ENCODE results near the gene DNAH6.

Gene DNAH6

DNA sequence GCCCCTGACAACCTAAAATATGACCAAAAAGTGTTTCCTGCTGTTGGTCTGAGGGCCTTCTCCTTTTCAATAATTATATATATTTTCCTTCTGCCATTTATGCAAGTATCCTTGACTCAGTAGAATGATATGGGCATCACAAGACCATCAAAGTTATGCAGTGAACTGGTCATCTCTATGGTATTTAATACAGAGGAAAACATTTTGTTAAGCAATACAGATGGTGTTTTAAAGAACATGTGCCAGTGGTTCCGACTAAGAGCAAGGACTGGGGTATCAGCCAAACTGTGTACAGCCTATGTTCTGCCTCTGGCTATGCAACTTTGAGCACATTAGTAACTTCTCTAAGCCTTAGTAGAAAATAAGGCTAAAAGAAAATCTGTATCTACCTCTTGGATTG is 185.6 kb downstream of the DNAH6 start:
- no peak for DNase-seq

DNA sequence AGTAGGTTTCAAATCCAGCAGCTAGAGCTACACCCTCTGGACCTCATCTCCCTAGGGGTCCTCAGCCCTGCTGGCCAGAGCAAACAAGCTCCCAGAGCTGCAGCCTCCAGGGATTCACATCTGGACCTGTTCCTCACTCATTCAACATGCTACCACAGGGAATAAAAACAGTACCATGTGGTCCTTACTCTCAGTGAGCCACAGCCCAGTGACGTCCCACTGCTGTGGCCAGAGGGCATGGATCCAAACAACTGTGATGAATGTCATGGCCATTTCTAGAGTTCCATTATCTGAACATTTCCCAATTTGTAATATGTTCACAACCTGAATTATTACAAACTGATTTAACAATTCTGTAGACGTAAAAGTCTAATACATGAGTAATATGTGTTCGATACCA is 186.6 kb downstream of the DNAH6 start:
- DNase-seq = no peak

DNA sequence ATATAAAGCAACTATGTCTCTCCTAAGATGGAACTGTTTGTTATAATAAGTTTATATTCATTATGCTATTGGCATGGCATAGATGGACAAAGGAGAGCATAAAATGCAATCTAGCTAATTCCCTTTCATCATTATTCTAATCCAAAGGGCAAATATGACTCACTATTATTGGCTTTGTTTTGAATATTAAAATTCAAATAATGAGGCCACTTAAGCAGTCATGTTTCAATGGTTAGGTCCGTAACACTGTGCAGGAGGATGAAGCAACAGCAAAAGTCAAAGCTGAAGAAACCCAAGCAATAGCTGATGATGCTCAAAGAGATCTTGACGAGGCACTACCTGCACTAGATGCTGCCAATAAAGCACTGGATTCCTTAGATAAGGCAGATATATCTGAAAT is 187.5 kb downstream of the DNAH6 start:
- no peak for DNase-seq

DNA sequence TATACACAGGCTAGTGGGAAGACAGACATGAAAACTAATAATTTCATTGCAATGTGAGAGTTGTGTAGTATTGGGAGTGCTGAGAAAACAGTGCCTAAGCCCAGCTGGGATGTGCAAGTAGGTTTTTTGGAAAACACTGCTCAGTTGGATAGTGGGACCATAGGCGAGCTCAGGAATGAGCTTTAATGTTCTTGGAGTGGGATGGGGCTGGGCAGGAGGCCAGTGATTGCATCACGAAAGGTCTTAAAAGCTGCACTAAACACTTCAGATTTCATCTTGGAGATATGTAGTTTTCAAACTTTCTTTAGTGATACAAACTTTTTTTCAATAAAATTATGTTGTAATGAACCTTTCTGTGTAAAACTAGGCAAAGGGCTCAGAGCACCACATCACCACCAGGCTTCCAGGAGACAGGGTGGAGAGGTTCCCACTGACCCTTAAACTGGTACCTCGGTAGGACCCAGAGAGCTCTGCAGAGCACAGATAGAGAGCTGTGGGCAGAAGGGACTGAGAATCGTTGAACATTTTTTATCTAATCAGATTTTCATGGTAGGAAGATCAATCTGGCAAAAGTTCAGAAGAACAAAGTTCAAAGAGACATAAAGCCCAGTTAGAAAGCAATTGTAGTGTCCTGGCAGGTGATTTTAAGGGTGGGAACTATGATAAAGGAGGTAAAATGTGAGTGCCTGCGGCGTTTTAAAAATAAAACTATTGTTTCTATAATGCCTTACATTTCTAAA is 188.4 kb downstream of the DNAH6 start:
- DNase-seq = no peak

DNA sequence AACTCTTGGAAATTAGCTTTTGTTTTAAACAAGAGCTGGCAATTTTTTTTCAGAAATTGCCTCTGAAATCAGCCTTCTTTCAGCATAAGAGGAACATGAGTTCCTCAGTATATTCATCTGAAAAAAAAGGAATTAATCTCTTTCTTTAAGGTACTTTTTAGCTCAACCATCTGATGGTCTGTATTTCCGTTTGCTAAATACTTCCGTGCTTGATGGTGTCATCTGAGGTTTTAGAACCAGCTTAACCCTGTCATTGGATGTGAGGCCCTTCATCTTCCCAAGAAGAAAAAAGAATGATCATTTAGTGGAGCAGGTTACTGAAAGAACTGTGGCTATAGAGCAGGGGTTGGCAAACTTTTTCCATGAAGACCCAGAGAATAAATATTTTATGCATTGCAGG is 189.6 kb downstream of the DNAH6 start:
- DNase-seq = no peak

DNA sequence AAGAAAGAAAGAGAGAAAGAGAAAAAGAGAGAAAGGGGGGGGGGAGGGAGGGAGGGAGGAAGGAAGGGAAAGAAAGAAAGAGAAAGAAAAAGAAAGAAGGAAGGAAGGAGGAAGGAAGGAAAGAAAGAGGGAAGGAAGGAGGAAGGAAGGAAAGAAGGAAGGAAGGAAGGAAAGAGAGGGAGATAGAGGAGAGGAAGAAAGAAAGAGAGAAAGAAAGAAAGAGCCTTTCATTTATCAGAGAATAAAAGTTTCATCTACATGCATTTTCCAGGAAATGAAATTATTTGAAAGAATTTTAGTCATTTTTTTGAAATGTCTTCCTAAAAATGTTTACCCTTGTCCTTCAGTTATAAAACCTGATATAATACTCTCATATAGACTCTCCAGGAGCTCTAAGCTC is 192.1 kb downstream of the DNAH6 start:
- no peak for DNase-seq

DNA sequence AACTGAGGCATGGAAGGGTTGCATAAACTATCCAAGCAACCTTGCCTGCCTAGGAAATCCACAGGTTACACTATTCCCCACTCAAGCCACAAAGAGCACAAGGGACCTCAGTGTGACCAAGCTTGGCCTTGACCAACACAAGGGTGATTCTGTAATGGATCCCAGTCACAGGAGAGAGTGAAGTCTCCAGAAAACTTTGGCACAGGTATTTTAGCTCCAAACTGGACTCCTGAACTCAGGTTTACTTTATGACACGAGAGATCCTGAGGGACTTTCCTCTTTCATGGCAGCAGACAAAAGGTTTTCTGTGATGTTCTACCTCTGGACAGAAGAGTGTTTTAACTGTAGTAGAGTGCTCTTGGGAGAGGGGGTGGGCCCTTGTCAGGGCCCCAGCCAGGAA is 195.4 kb downstream of the DNAH6 start:
- DNase-seq = no peak

DNA sequence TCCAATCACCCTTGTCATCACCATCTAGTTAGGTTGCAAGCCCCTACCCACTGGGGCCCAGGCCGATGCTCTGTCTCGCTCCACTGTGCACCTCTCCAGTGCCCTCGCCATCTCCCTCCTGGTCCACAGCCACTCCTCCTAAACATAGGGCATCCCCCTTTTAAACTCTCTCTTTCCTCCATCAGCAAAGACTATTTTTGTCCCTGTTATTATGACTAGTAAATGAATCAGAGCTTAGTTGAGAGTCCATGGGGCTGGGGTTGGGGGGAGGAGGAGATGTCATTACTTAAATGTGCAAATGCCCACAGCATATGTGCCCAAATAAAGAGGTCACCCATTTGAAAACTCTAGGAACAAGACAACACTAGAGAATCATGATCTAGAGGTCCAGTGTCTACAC is 197.1 kb downstream of the DNAH6 start:
- no peak for DNase-seq

DNA sequence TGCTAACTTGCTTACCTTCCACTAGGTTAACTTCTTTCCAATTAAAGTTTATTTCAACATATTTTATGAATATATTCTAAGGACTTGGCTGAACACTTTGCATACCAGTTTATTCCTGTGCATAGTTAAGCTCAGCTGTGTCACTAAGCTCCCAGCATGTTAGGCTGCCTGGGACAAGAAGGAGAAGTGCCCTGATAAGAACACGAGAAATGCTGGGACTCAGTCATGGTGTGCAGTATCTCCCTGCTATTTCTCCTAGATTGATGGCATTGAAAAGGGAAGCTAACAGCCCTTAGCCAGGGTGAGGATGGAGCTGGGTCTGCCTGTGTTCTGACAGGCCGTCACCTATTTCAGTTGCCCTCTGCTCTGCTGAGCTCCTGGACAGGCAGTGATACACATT is 200.3 kb downstream of the DNAH6 start:
- no peak for DNase-seq

DNA sequence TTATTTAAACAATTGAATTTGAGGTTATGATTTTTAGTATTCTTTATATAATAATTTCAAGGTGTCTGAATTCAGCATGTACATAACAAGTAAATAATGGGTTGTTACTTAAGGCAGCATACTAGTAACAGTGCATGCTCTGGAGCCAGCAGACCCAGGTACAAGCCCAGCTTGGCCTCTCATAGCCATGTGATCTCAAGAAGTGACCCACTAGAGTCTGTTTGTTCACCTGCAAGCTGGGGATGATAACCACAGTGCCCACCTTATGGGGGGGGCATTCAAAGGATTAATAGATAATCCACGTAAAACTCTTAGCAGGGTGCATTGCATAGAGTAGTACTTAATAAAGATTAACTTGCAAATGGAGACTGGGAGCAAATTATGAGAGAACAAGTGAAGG is 201.0 kb downstream of the DNAH6 start:
- DNase-seq = no peak

DNA sequence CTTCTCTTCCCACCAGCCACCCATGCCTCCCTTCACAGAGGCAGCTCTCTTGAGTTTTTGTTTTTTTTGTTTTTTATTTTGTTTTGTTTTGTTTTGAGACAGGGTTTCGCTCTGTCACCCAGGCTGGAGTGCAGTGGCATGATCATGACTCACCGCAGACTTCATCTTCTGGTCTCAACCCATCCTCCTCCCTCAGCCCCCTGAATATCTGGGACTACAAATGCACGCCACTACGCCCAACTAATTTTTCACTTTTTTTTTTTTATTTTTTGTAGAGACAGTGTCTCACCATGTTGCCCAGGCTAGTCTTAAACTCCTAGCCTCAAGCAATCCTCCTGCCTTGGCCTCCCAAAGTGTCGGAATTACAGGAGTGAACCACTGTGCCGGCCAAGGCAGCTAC is 203.1 kb downstream of the DNAH6 start:
- no peak for DNase-seq

DNA sequence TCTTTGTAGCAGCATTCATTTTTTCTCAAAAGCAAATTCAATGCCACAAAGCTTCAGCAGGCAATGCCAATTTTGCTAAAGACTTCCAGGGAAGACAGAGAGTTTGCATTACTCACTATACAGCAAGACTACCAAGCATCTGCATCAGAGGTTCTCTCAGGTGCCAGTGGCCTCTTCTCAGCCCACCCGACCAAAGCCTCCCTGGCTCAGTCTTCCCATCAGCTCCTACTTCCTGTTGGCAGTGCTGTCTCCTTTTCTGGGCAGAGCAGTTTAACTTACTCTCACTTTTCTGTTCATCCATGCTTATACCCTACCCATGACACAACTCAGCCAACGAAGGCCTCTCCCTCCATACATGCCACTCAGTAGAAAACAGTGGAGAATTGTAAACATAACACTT is 207.5 kb downstream of the DNAH6 start:
- DNase-seq = no peak

DNA sequence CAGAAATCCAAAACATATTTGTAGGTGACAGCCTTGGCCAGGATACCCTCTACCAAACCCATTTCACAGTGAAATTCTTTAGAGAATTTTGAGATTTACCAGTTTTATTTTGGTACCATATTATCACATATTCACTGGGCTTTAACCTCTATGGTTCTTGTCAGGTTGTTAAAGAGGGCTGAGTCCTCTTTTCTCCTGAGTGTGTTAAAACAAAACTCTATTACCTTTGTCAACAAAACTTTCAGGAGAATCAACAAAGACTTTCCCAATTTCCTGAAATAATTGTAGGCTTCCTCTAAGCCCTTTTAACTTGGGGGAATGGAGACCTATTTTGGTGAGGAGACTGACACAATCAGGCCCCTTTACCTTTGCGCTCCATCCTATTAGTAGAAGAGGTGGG is 209.4 kb downstream of the DNAH6 start:
- no peak for DNase-seq

DNA sequence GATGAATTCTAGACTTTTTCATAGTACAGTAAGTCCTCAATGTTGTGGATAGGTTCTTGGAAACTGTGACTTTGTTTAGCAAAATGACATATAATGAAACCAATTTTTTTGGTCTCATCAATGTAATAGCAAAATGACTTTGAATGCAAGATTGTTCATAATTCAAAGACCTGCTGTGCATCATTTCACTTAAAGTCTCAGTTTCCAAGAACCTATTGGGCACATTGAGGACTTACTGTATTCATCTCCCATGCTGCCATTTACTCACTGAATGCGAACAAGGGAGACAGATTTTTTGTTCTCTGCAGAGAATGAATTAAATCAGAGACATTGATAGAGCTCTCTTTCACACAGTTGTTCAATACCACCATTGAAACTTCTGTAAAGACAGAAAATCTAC is 211.0 kb downstream of the DNAH6 start:
- no peak for DNase-seq

DNA sequence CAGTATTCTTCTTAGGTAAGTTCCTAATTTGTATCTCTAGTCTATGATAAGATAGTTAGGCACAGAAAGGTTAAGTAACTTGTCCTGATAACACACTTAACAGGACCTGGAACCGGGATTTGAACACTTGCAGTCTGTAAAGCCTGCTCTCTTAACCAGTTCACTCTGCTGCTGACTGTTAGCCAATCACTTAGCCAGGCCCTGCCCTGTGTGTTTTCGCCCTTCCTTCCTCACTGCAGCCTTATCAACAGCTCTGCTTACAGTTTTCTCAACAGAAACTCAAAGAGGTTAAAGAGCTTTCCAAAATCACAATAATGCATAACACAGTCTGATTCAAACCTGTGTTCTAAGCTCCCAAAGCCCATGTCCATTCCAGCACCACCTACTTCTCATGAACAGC is 212.9 kb downstream of the DNAH6 start:
- no peak for DNase-seq

DNA sequence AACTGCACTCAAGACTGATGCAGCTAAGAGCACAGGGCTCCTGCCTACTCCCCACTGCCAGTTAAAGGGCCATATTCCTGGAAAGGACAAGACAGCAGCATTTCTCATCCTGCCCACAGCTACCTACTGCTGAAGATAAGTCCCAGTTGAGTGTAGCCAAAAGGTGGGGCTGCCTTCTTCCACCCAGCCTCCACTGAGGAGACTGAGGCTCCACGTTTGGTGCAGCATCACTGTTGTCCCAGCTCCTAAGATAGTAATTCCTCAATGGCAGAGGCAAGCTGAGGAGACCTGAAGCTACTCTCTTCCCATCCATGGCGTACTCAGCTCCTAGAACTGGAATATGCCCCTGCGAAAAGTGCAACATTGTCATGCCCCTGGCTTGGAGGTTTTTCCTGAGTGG is 214.9 kb downstream of the DNAH6 start:
- DNase-seq = no peak

DNA sequence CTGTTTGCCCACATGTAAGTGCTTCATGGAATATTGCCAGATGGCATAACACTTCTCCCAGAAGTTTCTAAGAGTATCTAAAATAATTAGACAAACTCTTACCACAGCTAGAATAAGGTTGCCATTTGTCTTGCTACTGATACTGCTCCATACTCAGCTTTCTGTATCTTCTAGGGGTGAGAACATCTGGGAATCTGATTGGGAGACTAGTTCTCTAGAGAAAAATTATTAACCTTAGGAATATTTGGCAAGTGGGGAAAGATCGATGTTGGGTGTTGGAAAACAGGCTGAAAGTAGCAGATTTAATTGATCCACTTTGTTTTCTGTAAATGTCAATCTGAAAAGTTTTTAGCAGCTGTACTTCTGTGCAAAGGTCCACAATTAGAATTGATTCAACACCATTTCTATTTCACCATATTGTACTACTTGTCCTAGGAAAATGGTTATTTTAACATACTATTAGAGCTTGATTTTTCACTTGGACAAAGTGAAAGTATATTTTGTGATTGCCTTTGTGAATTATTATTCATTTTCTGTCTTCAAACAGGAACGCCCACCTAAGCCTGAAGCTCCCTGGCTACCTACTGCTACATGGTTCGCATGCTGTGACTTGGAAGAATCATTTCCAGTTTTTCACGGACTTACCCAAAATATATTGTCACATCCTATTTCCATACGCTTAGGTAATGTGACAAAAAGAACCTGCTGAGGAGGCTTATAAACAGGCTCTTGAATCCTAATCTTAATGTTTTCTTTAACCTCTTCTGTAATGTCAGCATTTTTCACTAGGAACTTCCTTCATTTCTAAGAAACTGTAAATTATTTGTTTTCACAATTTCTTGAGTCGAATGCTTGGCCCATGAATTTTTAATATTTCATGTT is 216.8 kb downstream of the DNAH6 start:
- no peak for DNase-seq

DNA sequence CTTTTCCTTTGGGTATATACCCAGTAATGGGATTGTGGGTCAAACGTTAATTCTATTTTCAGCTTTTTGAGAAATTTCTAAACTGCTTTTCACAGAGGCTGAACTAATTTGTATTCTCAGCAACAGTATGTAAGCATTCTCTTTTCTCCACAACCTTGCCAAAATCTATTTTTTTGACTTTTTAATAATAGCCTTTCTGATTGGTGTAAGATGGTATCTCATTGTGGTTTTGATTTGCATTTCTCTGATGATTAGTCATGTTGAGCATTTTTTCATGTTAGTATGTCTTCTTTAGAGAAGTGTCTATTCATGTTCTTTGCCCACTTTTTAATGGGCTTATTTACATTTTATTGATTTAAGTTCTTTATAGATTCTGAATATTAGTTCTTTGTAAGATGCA is 219.1 kb downstream of the DNAH6 start:
- no peak for DNase-seq

DNA sequence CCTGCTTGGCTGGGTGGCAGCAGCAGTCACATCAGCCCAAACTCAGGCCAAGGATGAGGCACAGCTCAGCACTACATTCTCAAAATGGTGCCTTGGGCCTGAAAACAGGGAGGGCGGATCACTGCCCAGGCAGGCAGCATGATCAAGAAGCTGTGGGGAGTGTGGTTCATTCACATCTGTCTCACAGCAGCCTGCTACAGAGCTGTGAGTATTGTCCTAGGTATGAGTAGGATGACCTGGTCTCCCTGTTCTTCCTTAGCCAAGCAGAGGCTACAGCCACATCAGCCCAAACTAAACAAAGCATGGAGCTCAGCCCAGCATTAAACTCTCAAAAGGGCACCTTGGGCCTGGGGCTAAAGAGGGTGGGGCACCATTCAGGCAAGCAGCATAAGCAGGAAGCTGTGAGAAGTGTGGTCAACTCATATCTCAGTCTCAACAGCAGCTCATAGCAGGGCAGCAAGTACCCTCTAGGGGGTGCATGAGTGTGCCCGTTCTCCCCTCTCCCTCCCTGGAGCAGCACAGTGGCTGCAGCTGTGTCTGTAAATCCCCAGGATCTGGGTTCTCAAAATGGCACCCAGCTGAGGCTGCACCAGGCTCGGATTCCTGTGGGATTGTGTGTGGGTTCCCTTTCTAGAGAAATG is 225.0 kb downstream of the DNAH6 start:
- DNase-seq = no peak

DNA sequence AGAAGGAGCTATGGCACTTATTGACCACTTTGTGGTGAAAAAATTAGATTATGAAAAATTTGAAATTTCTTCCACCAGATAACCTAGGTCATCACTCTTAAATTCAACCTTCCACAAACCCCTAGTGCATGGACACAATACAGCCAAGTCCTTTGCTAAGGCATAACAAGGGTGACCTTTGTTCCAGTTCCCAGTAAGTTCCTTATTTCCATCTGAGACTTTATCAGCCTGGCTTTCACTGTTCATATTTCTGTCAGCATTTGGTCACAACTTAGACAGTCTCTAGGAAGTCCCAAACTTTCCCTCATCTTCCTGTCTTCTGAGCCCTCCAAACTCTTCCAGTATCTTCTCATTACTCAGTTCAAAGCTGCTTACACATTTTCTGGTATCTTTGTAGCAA is 232.0 kb downstream of the DNAH6 start:
- DNase-seq = no peak

DNA sequence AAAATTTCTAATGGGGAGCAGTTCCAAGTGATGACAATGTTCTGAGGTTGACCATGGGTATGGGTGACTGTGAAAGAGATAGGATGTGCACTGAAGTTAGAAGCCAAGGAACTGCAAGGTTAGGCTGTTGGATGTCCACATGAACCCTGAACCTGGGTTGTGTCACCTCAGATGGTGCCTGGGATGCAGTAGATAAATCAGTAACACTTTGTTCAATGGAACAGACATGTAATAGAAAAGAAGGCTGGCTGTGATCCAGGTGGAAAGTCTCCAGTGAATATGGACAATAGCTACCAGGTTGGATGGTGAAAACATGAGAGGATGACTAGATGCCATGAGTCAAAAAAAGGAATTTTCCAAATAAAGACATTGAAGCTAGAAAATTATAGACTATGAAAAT is 233.1 kb downstream of the DNAH6 start:
- DNase-seq = no peak

DNA sequence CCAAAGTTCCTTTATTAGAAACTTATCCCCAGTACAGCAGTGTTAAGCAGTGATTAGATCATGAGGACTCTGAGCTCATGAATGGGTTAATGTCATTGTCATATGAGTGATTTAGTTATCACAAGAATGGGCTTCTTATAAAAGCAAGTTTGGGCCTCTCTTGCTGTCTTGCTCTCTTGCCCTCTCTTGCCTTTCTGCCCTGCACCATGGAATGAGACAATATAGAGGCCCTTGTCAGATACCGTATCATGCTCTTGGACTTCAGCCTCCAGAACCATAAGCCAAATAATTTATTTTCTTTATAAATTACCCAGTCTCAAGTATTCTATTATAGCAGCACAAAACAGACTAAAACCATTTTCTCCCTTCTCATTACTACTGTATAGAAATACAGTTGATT is 238.8 kb downstream of the DNAH6 start:
- DNase-seq = no peak

DNA sequence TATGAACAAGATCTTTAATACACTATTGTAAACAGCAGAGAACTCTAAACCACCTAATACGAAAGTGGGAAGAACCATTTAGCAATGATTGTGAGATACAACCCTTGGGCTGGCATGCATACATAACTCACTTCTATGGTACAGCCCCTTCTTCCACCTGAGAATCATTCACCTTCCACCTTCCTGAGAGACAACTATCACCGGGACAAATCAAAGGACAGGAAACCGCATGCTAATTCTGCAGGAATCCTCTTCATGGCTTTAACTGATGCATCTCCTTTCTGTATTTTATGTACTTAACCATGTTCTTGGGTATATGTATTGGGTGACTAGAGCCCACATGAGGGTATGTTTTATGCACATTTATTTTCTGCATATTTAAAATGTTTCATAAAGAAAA is 241.3 kb downstream of the DNAH6 start:
- no peak for DNase-seq

DNA sequence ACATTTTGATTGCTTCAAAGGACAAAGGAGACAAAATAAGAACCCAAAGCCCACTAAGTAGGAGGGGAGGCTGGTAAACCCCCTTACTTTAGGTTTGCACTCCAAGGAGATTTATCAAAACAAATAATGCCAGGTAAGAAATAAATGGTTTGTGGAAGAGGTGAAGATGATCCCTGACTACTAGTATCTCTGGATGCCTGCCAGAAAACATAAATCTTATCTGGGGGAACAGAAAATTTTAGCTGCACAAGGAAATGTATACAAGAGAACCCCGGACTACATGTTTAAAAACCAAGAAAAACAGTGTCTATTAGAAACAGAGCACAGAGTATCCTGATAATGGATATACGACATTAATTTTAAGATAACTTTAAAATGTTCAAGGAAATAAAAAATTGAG is 250.5 kb downstream of the DNAH6 start:
- DNase-seq = no peak
